HepG2 (cell line): ENCODE data around the gene MEIOB. TPM values are rescaled to one million over a fixed set of nuclear protein-coding genes. Genes with fewer than 3 reads are reported as not detected.

Experiments
- AKNA ChIP-seq: sonication (generic); formaldehyde crosslinking; IDR thresholded peaks from 2 replicates; pipeline ENCODE4 v1.4.0; 2020; ENCODE audit warnings: missing genetic modification reagents, borderline replicate concordance
- CEBPG ChIP-seq: IDR thresholded peaks from 2 replicates; pipeline ENCODE4 v1.6.1; 2016
- DMAP1 ChIP-seq: IDR thresholded peaks from 2 replicates; pipeline ENCODE4 v1.6.1; 2016
- ESRRA ChIP-seq: sonication (generic); formaldehyde crosslinking; IDR thresholded peaks from 2 replicates; pipeline ENCODE4 v1.5.1; 2020; ENCODE audit warnings: mild to moderate bottlenecking, low read depth, missing genetic modification reagents
- GATAD2A ChIP-seq: IDR thresholded peaks from 2 replicates; pipeline ENCODE4 v1.6.1; 2016
- GZF1 ChIP-seq: sonication (generic); formaldehyde crosslinking; IDR thresholded peaks from 2 replicates; pipeline ENCODE4 v1.5.1; 2020; ENCODE audit warnings: mild to moderate bottlenecking, missing genetic modification reagents
- MAZ ChIP-seq, 2 experiments: sonication (generic) in 1 of 2; formaldehyde crosslinking in 1 of 2; IDR thresholded peaks; 2 replicates each; pipeline versions ENCODE4 v1.5.0 to v1.6.1; 2012 to 2020; ENCODE audit warnings: low read depth in 2 of 2, mild to moderate bottlenecking in 2 of 2, borderline replicate concordance in 1 of 2, improper control_type of control experiment in 1 of 2, low read length in 1 of 2, missing genetic modification reagents in 1 of 2, moderate library complexity in 1 of 2
- MEF2D ChIP-seq: sonication (generic); formaldehyde crosslinking; IDR thresholded peaks from 2 replicates; pipeline ENCODE4 v1.5.1; 2020; ENCODE audit warnings: mild to moderate bottlenecking, missing genetic modification reagents
- MTA1 ChIP-seq: sonication (generic); formaldehyde crosslinking; IDR thresholded peaks from 2 replicates; pipeline ENCODE4 v1.4.0; 2020; ENCODE audit warnings: missing genetic modification reagents, mild to moderate bottlenecking, borderline replicate concordance
- NR2F6 ChIP-seq, 2 experiments: IDR thresholded peaks; 2 replicates each; pipeline ENCODE4 v1.6.1; 2016; ENCODE audit warnings: antibody characterized with exemption in 1 of 2, mild to moderate bottlenecking in 1 of 2
- NRL ChIP-seq: sonication (generic); formaldehyde crosslinking; IDR thresholded peaks from 2 replicates; pipeline ENCODE4 v1.5.0; 2020; ENCODE audit warnings: missing genetic modification reagents, mild to moderate bottlenecking, moderate library complexity, borderline replicate concordance
- PRMT3 ChIP-seq: sonication (generic); formaldehyde crosslinking; IDR thresholded peaks from 2 replicates; pipeline ENCODE4 v1.8.1; 2022; ENCODE audit warnings: low read depth, mild to moderate bottlenecking, moderate library complexity, missing genetic modification reagents, borderline replicate concordance
- SIN3B ChIP-seq: fragments of 150-350 bp; IDR thresholded peaks from 2 replicates; pipeline ENCODE4 v1.6.1; 2014; ENCODE audit warnings: low read length
- TSC22D2 ChIP-seq: sonication (generic); formaldehyde crosslinking; IDR thresholded peaks from 2 replicates; pipeline ENCODE4 v1.5.1; 2020; ENCODE audit warnings: missing genetic modification reagents, mild to moderate bottlenecking, borderline replicate concordance
- ZBTB49 ChIP-seq: sonication (generic); formaldehyde crosslinking; IDR thresholded peaks from 2 replicates; pipeline ENCODE4 v1.4.0; 2020; ENCODE audit warnings: missing genetic modification reagents, borderline replicate concordance
- ZNF160 ChIP-seq: sonication (generic); formaldehyde crosslinking; IDR thresholded peaks from 2 replicates; pipeline ENCODE4 v1.8.0; 2022; ENCODE audit warnings: mild to moderate bottlenecking, inconsistent platforms, missing genetic modification reagents
- ZNF256 ChIP-seq: sonication (generic); formaldehyde crosslinking; conservative IDR thresholded peaks from 2 replicates; pipeline ENCODE4 v1.4.0; 2020; ENCODE audit warnings: missing genetic modification reagents
- ZNF333 ChIP-seq: sonication (generic); formaldehyde crosslinking; IDR thresholded peaks from 2 replicates; pipeline ENCODE4 v1.4.0; 2020; ENCODE audit warnings: mild to moderate bottlenecking, missing genetic modification reagents, borderline replicate concordance
- ZNF468 ChIP-seq: sonication (generic); formaldehyde crosslinking; IDR thresholded peaks from 2 replicates; pipeline ENCODE4 v1.8.0; 2022; ENCODE audit warnings: mild to moderate bottlenecking, moderate library complexity, missing genetic modification reagents
- ZNF574 ChIP-seq: sonication (generic); formaldehyde crosslinking; IDR thresholded peaks from 2 replicates; pipeline ENCODE4 v1.4.0; 2020; ENCODE audit warnings: missing genetic modification reagents
- ZSCAN31 ChIP-seq: sonication (generic); formaldehyde crosslinking; IDR thresholded peaks from 2 replicates; pipeline ENCODE4 v1.5.0; 2020; ENCODE audit warnings: low read depth, mild to moderate bottlenecking, missing genetic modification reagents
- ZSCAN9 ChIP-seq: IDR thresholded peaks from 2 replicates; pipeline ENCODE4 v1.6.1; 2016; ENCODE audit warnings: borderline replicate concordance
- polyA plus RNA-seq, 8 experiments: library from polyadenylated mRNA; depleted of rRNA in 3 of 8; stranded (reverse) in 7 of 8; unstranded in 1 of 8; fragments of >200 nt; fragmentation: Illumina TruSeq in 4 of 8; extraction: Trizol in 4 of 8; gene quantifications; 2 replicates each; pipeline versions ENCODE4 v1.2.1 to v1.2.3, GENCODE V29; 2011 to 2016; ENCODE audit warnings: low read depth in 4 of 8, missing spikeins in 1 of 8, mixed read lengths in 1 of 8; ENCODE audit not compliant: insufficient read depth in 1 of 8
- total RNA-seq, 5 experiments: library from RNA; depleted of rRNA; stranded (reverse); fragments of >200 nt; fragmentation: Illumina TruSeq; extraction: Trizol; gene quantifications; 2 replicates each; pipeline ENCODE4 v1.2.3, GENCODE V29; 2016; ENCODE audit warnings: low read depth in 1 of 5

MEIOB gene
- total and polyA plus RNA-seq, 2 of the 13 experiments (the other 11 are each of a cell fraction or from before 2014, with no cell fraction given) = 0.17 TPM; not detected in 1

- TF ChIP-seq TSC22D2 (CRISPR knock-in tag) = no peak
- TF ChIP-seq NR2F6 (IDR thresholded peaks at IDR 0.05) = no peak
- TF ChIP-seq NR2F6 (CRISPR knock-in tag; IDR thresholded peaks at IDR 0.05) = peak; percentile 45; the same call in 1 of the 2 replicates
- TF ChIP-seq MEF2D = no peak
- no peak for TF ChIP-seq CEBPG
- no peak for TF ChIP-seq SIN3B
- no peak for TF ChIP-seq ZBTB49 (CRISPR knock-in tag)
- TF ChIP-seq GZF1 (CRISPR knock-in tag) = no peak
- no peak for TF ChIP-seq ZNF160 (CRISPR knock-in tag)
- no peak for TF ChIP-seq NRL
- 0 out of 2 replicates have a peak, but pooled peaks have one; percentile 36 for TF ChIP-seq GATAD2A
- TF ChIP-seq ZNF256 (CRISPR knock-in tag) = no peak
- TF ChIP-seq ZNF468 (CRISPR knock-in tag) = no peak
- TF ChIP-seq ZSCAN31 (CRISPR knock-in tag) = no peak
- TF ChIP-seq AKNA (CRISPR knock-in tag) = no peak
- TF ChIP-seq ZNF333 (CRISPR knock-in tag) = no peak
- TF ChIP-seq ESRRA (CRISPR knock-in tag) = no peak
- 0 out of 2 replicates have a peak, but pooled peaks have one; percentile 19 for TF ChIP-seq ZNF574 (CRISPR knock-in tag)
- TF ChIP-seq ZSCAN9 (CRISPR knock-in tag) = no peak
- no peak for TF ChIP-seq MAZ (IDR thresholded peaks at IDR 0.05; ENCODE audit: borderline replicate concordance, low read depth, low read length)
- TF ChIP-seq MAZ (CRISPR knock-in tag; IDR thresholded peaks at IDR 0.05; ENCODE audit: low read depth) = 0 out of 2 replicates have a peak, but pooled peaks have one; percentile 38
- no peak for TF ChIP-seq DMAP1
- TF ChIP-seq MTA1 (CRISPR knock-in tag) = no peak
- TF ChIP-seq PRMT3 = no peak
These were observed 48.1 kb downstream of the MEIOB start (continued) for GRCh38 chr16:1823821-1824220.
